Ectodermal cell (in vitro differentiated cells): ENCODE measurements around the gene TMEM151B.
"Not testable (repeated sequence)": the region's sequence is repeated elsewhere in the genome, so short reads cannot be mapped to it uniquely, and the experiment has no call there.

ENCODE experiments used
- H3K27ac ChIP-seq: 2 replicates; pipeline ENCODE4 v1.7.0; 2013; ENCODE audit warnings: mild to moderate bottlenecking, low read depth, low read length; ENCODE audit not compliant: insufficient read depth, poor library complexity, severe bottlenecking
- H3K27me3 ChIP-seq: 2 replicates; pipeline ENCODE4 v1.7.0; 2013; ENCODE audit warnings: mild to moderate bottlenecking, low read length; ENCODE audit not compliant: insufficient read depth, control insufficient read depth, poor library complexity, severe bottlenecking
- H3K36me3 ChIP-seq: one replicate; pipeline ENCODE4 v1.7.0; 2013; ENCODE audit warnings: low read length; ENCODE audit not compliant: control insufficient read depth, insufficient read depth
- H3K4me1 ChIP-seq: one replicate; pipeline ENCODE4 v1.7.0; 2013; ENCODE audit warnings: low read length; ENCODE audit not compliant: control insufficient read depth, insufficient read depth
- H3K4me3 ChIP-seq: 2 replicates; pipeline ENCODE4 v1.7.0; 2013; ENCODE audit warnings: low read depth, low read length, control low read depth; ENCODE audit not compliant: insufficient read depth
- H3K9me3 ChIP-seq: 2 replicates; pipeline ENCODE4 v1.7.0; 2013; ENCODE audit warnings: mild to moderate bottlenecking, low read length, moderate library complexity; ENCODE audit not compliant: control insufficient read depth
- WGBS, 2 experiments: methylation state at CpG; one replicate each; pipeline ENCODE4 v1.1.7; 2013; ENCODE audit warnings: missing lambda C conversion rate in 2 of 2; 5-methylcytosine and 5-hydroxymethylcytosine counted together

The TMEM151B gene

DNA sequence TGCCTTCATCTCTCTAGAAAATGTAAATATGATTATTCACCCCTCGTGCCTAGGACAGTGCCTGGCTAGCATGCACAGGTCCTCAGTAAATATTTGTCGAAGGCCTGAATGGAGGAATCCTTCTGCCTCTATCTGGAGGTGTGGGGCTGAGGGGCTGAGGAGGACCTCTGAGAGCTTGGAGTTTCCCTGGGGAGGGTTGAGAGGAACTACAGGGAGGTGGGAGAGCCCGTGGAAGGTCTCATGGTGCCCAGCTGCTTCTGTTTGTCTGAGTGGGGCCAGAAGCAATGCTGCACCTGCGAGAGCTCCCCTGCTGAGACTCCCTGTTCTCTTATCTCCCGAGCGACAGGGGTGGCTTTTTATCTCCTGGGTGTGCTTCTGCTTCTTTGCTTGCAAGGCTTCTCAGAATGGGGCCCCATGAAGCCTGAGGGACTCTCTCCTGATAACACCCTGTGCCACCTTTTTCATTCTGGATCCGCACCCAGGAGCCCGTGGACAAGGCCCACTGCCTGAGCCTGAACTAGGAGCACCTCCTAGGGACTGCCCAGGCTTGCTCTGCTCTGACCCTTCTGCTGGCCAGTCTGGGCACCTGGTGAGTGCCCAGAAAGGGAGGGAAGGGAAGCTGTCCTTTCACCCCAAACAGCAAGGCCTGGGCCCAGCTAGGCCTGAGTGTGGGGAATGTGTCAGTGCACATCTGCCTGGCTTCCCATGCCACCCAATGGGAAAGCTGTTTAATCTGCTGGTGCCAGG is 44.5 kb upstream of the TMEM151B start:
- Histone ChIP-seq H3K27ac (no peak overlapping the region), H3K4me1 (peaks cover 46% of the 10 kb centered on the region), H3K36me3 (no peaks in the 10 kb centered on the region), H3K4me3 (no peak overlapping the region), H3K27me3 (no peaks in the 10 kb centered on the region), H3K9me3 (no peaks in the 10 kb centered on the region)
- 72 to 73% methylated on average over 8 of the region's 8 CpGs for WGBS, 2 experiments

DNA sequence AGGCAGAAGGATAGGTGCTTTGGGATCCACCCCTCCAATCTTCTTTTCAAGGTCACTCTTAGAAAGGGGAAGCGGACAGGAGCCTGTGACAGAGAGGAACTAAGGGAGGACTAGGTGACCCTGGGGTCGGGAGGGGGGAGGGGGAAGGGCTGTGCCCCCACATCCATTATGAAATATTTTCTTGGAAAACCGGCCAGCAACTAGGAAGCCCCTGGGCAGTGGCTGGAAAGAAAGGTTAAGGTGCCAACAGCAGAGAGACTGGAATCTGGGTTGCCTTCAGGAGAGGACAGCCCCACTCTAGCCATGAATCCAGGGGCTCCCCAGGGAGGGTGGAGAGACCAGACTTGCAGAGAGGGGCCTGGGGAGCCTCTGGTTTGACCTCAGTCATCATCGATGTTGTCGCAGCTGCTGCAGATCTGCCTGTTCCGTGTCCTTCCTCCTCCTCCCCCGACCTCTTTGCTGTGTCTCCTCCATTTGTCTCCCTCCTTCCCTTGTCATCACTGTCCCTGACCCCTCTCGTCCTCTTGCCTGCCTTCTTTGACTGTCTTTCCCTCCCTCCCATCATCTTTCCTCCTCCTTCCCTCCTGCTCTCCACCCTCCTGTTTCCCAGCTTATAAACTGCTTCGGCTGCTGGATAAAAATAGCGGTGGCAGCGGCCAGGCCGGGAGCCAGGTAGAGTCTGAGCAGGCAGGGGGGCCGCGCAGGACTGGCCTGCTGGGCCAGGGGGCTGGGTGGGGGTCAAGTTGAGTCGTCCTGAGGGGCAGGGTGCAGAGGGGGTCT is 43.7 kb upstream of the TMEM151B start:
- Histone ChIP-seq H3K27ac (no peak overlapping the region), H3K4me3 (no peak overlapping the region), H3K9me3 (no peaks in the 10 kb centered on the region), H3K36me3 (no peaks in the 10 kb centered on the region), H3K27me3 (no peaks in the 10 kb centered on the region), H3K4me1 (peaks cover 45% of the 10 kb centered on the region)
- 59 to 68% methylated on average over 15 of the region's 15 CpGs for WGBS, 2 experiments

DNA sequence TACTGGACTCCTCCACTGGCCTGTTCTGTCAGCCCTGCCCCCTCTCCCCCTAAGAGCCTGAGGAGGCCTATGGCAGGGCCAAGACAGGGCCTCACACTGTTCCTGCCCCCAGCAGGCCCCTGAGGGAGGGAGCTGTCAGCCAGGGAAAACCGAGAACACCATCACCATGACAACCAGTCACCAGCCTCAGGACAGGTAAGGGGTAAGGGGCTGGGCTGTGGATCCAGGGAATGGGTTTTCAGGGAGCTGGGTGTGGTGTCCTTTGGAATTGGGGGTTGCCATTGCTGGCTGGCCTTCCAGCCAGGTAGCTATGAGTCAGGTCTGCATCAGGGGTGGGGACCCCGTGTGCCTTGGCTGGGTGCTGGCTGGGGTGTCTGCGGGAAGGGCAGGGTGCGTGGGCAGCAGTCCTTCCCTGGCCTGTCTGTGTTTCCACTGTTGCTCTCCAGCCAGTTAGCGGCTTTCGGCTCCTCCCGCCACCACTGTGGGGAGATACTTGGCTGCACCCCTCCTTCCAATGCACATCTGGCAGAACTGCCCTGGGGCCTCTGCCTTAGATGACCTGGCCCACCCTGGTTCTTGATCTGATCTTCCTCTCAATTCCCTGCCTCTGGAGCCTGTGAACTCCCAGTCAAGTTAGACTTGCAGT is 43.0 kb upstream of the TMEM151B start:
- Histone ChIP-seq H3K27ac (no peak overlapping the region), H3K9me3 (no peaks in the 10 kb centered on the region), H3K4me3 (no peak overlapping the region), H3K36me3 (no peaks in the 10 kb centered on the region), H3K27me3 (no peaks in the 10 kb centered on the region), H3K4me1 (peaks cover 41% of the 10 kb centered on the region)
- WGBS, 2 experiments = 79 to 83% methylated on average over 7 of the region's 7 CpGs

DNA sequence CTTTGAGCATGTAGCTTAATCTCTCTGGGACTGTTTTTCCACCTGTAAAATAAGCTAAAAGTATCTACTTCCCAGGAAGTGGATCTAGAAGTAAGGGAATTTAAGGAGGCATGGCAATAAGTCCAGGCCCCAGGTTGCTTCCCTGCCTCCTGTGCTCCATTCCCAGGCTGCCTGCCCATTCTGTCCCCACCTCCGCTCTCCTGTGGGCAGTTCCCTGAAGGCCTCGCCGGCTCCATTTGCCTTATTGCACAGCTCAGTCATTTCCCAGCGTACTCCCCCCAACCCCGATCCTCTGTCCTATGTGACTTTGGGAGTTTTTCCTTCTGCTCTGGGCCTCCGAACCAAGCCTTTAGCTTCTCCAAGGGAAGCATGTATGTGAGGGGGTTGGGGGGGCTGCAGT is 42.2 kb upstream of the TMEM151B start:
- Histone ChIP-seq H3K4me1 (peaks cover 33% of the 10 kb centered on the region), H3K36me3 (peaks cover 6% of the 10 kb centered on the region), H3K4me3 (no peak overlapping the region), H3K27ac (no peak overlapping the region), H3K27me3 (no peaks in the 10 kb centered on the region), H3K9me3 (no peaks in the 10 kb centered on the region)
- 74 to 80% methylated on average over 6 of the region's 6 CpGs for WGBS, 2 experiments

DNA sequence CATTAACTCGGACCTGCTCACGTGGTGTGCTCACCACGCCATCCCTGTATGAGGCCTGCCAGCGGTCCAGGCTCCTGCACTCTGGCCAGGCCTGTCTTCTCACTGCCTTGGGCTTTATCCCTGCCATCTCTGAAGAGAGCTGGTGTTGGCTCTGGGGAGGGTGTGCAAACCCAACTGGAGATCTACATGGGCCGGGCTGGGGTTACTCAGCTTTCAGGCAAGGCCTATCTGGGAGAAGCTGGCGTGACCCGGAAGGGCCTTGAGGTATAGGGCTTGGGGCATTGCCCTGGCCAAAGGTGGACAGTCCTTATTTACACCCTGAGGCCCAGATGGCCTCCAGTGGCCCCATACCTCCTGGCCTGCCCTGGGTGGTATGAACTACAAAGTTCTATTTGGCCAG is 41.8 kb upstream of the TMEM151B start:
- Histone ChIP-seq H3K27me3 (no peaks in the 10 kb centered on the region), H3K9me3 (no peaks in the 10 kb centered on the region), H3K27ac (no peak overlapping the region), H3K4me3 (no peak overlapping the region), H3K4me1 (peaks cover 31% of the 10 kb centered on the region), H3K36me3 (peaks cover 10% of the 10 kb centered on the region)
- WGBS, 2 experiments = 94 to 96% methylated on average over 7 of the region's 7 CpGs

DNA sequence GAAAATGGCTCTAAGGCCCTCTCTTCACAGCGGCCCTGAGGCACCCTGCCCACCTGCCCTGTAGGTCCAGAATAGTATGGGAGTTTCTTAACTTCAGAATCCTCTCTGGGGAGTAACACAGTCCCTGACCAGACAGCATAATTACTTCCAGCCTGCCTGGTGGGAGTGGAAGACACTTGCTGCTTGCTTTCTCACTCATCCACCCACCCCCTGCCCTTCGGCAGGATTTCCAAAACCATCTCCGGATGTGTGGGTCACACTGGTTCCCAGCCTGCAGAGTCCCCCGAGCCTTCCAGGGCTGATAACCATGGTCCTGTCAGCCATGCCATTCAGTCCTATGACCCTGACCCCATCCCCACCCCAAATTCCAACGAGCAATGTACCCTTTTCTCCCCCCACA is 41.4 kb upstream of the TMEM151B start:
- Histone ChIP-seq H3K36me3 (peaks cover 12% of the 10 kb centered on the region), H3K4me1 (peaks cover 31% of the 10 kb centered on the region), H3K27ac (no peak overlapping the region), H3K4me3 (no peak overlapping the region), H3K27me3 (no peaks in the 10 kb centered on the region), H3K9me3 (no peaks in the 10 kb centered on the region)
- 82 to 83% methylated on average over 5 of the region's 5 CpGs for WGBS, 2 experiments

DNA sequence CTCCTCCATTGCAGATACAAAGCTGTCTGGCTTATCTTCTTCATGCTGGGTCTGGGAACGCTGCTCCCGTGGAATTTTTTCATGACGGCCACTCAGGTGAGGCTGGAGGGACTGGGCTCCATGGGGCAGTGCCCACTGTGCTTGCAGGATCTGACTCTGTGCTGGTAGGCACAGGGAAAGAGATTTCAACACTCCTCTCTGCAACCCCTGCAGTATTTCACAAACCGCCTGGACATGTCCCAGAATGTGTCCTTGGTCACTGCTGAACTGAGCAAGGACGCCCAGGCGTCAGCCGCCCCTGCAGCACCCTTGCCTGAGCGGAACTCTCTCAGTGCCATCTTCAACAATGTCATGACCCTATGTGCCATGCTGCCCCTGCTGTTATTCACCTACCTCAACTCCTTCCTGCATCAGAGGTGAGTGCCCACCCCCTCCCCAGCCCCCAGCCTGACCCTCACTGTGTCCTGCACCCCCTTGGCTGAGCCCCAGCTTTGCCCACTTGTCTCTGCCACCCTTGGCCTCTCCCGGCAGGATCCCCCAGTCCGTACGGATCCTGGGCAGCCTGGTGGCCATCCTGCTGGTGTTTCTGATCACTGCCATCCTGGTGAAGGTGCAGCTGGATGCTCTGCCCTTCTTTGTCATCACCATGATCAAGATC is 40.7 kb upstream of the TMEM151B start:
- no peak overlapping the region for H3K27ac ChIP-seq
- H3K36me3 ChIP-seq = peaks cover 12% of the 10 kb centered on the region
- peaks cover 31% of the 10 kb centered on the region for H3K4me1 ChIP-seq
- H3K4me3 ChIP-seq = no peak overlapping the region
- WGBS, 2 experiments = 94 to 95% methylated on average over 11 of the region's 11 CpGs
- no peaks in the 10 kb centered on the region for H3K27me3 ChIP-seq
- H3K9me3 ChIP-seq = no peaks in the 10 kb centered on the region

DNA sequence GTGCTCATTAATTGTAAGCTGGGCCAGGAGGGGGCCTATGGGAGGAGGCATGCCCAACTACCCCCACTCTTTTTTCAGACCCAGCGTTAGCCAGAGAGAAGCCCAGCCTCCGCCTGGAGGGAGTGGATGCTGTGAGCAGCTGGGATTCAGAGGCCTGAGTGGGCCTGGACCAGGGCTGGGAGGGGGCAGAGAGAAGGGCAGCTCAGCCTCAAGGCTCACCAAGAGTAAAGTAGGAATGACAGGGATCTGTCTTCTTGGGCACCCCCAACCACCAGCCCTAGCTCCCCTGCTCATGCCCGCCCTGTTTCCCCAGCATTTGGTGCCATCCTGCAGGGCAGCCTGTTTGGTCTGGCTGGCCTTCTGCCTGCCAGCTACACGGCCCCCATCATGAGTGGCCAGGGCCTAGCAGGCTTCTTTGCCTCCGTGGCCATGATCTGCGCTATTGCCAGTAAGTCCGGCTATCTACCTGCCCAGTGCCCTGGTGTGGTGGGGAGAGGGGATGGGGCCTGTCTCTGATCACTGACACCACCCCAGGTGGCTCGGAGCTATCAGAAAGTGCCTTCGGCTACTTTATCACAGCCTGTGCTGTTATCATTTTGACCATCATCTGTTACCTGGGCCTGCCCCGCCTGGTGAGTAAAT is 40.1 kb upstream of the TMEM151B start:
- Histone ChIP-seq H3K36me3 (peaks cover 12% of the 10 kb centered on the region), H3K4me1 (peaks cover 28% of the 10 kb centered on the region), H3K9me3 (no peaks in the 10 kb centered on the region), H3K27ac (no peak overlapping the region), H3K4me3 (no peak overlapping the region), H3K27me3 (no peaks in the 10 kb centered on the region)
- WGBS, 2 experiments = 92 to 93% methylated on average over 10 of the region's 10 CpGs

DNA sequence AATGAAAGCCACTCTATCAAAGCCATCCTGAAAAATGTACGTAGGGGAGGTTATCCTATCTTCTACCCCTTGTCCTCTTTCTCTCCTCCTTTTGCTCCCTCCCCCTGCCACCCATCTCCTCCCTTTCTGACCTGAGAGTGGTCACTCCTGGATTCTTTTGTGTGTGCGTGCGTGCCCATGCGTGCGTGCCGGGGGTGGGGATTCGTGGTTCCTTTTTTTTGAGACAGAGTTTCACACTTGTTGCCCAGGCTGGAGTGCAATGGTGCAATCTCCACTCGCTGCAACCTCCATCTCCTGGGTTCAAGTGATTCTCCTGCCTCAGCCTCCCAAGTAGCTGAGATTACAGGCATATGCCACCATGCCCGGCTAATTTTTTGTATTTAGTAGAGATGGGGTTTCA is 38.8 kb upstream of the TMEM151B start:
- H3K27me3 ChIP-seq, H3K4me3 ChIP-seq, H3K9me3 ChIP-seq, H3K27ac ChIP-seq: not testable (repeated sequence)
- 93 to 95% methylated on average over 9 of the region's 9 CpGs for WGBS, 2 experiments
- Histone ChIP-seq H3K4me1 (peaks cover 18% of the 10 kb centered on the region), H3K36me3 (peaks cover 12% of the 10 kb centered on the region)
